Stimulated activated CD4-positive, alpha-beta T cell treated with anti-CD3 and anti-CD28 coated beads, TNF-alpha, amount 100 ng/mL, for 24 hours (primary cell): ENCODE data around the gene GREB1L.
"Not testable (repeated sequence)": the region's sequence is repeated elsewhere in the genome, so short reads cannot be mapped to it uniquely, and the experiment has no call there.

ENCODE experiments used
- DNase-seq, 3 experiments: peaks; one replicate each; pipeline ENCODE4 v3.0.0-alpha.2; 2020; ENCODE audit warnings: low read depth in 3 of 3

Gene GREB1L

GRCh38 chr18:21366896-21367295, 124.9 kb downstream of the GREB1L start:
- no peak for DNase-seq

- DNase-seq: no peak
Measured at GRCh38 chr18:21369146-21369545, 127.1 kb downstream of the GREB1L start.

GRCh38 chr18:21369597-21369996, 127.6 kb downstream of the GREB1L start:
- not testable (repeated sequence) for DNase-seq

- no peak for DNase-seq
Measured at GRCh38 chr18:21383031-21383430, 141.0 kb downstream of the GREB1L start.

GRCh38 chr18:21386523-21387240, 144.7 kb downstream of the GREB1L start:
- DNase-seq: no peak

DNA sequence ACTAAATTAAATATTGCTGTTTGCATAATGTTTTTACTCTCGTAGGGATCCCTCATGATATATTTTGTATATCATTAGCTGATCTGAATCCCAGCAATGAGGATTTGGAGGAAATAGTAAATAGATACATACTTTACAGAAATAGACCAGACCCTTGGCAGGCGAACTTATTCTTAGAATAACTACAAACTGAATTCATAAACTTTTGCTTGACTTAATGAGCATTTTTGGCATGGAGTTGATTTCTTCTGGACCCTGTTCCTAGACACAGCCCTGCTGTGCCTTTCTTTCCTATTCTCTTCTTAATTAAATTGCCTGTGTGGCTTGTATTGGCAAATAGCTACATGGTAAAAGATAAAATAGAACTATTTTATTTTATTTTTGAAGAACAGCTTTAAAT, 145.9 kb downstream of the GREB1L start:
- DNase-seq: no peak

GRCh38 chr18:21389283-21389682, 147.3 kb downstream of the GREB1L start:
- no peak for DNase-seq

- no peak for DNase-seq
Measured at GRCh38 chr18:21389903-21390302, 147.9 kb downstream of the GREB1L start.

DNA sequence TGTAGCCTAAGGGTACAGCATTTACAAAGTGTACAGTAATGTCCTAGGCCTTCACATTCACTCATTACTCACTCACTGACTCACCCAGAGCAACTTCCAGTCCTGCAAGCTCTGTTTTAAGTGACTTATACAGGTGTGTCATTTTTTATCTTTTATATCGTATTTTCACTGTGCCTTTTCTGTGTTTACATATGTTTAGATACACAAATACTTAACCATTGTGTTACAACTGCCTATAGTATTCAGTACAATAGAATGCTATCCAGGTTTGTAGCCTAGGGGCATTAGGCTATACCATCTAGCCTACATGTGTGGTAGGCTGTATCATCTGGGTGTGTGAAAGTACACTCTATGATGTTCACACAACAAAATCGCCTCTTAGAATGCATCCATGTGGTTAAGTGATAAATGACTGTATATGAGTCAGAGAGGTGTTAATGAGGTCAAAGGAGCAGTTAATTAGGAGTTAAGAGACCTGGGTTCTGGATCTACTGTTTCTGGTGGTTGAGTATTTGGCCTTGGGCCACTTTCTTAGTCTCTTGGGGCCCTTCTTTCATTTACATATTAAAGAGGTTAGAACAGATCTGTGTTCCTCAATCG, 149.1 kb downstream of the GREB1L start:
- no peak for DNase-seq

- no peak for DNase-seq
Measured at GRCh38 chr18:21393986-21394385, 152.0 kb downstream of the GREB1L start.

DNA sequence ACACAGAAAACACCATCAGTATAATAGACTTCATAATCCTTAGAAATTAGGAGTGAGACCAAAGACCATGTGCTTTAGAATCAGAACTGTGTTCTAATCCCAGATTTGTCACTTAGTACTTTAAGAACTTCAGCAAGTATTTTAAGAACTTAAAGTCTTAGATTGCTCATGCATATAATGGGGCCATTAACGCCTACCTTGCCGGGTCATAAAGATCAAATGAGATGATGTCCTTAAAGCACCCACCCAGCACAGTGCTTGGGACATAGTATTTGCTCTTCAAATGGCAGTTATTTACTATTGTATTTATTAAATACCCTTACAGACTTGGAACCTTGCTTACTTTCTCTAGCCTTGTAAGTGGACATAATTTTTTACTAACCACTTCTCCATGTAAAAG, 156.1 kb downstream of the GREB1L start:
- no peak for DNase-seq

- DNase-seq: no peak
Measured at GRCh38 chr18:21402272-21402671, 160.2 kb downstream of the GREB1L start.

DNA sequence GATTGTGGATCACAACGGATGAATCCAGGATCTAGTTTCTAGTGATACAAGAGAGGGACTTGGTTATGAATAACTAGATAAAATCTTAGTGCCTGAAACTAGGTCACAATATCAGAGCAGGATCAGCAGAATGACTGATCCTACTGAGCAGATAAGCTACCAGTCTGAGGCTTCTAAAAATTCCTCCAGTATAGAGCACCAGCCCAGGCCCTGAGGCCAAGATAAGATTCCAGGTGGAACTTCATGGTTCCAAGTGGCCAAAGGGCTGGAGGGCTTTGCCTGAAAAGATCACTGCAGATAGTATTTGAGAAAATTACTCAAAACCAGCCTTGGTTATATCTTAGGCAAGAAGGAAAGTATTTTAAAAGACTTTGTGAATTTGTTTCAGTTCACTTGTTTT, 162.4 kb downstream of the GREB1L start:
- no peak for DNase-seq

- DNase-seq: no peak
Measured at GRCh38 chr18:21406116-21406515, 164.1 kb downstream of the GREB1L start.

- no peak for DNase-seq
Measured at GRCh38 chr18:21408681-21409080, 166.6 kb downstream of the GREB1L start.

DNA sequence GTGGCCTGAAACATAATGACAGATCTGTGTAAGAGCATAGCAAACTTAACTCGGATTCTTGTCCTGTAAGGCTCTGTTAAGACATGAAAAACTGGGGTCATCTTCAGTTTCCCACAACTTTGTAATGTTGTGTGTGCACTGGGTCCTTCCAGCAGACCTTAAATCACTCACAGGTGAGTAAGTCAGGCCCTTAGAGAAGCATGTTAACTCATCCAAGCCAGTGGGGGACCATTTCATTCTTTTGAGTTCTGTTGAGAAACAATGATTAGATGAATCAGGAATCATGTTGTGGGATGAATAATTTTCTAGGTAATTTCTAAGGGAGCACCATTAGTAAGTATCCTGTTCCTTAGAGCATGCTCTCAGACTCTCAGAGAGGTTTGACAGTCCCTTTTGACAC, 191.4 kb downstream of the GREB1L start:
- no peak for DNase-seq

GRCh38 chr18:21439431-21439846, 197.4 kb downstream of the GREB1L start:
- DNase-seq: no peak

DNA sequence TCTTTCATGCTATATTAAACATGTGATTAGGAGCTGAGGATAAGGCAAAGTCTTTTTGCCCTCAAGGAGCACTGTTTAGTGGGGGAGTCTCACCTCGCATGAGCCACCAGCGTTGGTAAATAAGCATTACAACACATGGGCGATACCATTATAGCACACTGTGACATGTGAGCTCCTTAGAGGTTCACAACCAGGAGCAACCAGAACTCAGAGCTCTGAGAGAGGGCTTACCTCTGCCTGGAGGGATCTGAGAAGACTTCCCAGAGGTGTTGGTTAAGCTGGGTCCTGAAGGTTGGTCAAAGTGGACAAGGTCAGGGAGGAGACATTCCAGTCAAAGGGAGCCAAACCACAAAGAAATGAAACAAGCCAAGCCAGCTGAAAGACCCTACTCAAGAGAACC, 199.6 kb downstream of the GREB1L start:
- no peak for DNase-seq

DNA sequence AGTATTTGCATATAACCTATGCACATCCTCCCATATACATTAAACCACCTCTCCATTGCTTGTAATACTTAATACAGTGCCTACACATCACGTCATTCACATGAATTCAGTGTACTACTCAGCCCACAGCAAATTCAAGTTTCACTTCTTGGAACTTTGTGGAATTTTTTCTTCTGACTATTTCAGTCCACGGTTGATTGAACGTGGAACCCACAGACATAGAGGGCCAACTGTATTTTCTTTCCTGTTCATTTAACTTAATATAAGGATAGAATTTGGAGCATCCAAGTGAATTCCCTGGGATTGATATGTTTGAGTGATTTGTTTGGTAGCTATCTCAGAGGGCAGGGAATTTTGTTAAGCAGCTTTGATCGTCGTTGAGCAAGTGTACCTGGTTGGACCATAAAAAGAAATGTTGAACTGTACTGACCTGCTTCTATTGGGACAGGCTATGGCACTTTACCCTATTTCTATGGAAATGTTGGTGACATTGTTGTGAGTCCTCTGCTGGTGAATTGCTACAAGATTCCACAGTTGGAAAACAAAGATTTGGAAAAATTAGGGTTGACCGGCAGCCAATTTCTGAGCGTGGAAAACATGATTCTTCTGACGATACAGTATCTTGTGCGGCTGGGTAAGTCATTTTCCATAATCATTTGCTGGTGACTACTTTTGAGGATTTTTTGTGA, 201.9 kb downstream of the GREB1L start:
- no peak for DNase-seq

DNA sequence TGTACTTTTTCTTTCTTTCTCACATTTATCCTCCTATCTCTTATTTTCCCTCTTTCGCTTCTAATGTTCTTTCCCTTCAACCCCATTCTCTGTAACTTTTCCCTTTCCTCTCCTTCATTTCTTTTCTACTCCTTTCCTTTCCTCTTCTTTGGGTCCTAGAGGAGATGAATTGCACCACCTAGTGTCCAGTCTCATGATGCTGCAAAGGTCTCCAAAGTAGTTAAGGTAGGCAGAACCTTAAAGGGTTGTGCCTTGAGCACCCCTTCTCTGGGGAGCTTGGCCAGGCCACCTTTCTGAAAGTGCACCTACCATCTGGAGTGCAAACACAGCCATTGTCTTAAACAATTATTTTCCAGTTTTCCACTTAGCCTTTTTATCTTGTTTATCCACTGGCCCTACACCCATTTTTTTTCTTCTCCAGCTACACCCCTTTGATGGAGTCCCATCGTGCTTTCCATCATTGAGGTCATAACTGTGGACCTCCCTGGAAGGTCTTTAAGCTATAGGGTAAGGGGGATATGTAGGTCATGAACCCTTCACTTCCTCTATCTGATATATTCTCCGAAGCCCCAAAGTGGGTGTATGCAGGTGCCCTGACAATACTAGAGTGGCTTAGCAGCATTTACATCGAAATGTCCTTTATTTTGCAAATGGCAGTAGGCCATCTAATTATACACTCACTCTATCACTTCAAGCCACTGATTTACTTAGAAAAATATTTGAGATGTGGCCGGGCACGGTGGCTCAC, 202.6 kb downstream of the GREB1L start:
- DNase-seq: no peak

GRCh38 chr18:21448299-21448698, 206.3 kb downstream of the GREB1L start:
- DNase-seq: no peak
